Measurements from ENCODE around the gene SLC25A51.

DNA sequence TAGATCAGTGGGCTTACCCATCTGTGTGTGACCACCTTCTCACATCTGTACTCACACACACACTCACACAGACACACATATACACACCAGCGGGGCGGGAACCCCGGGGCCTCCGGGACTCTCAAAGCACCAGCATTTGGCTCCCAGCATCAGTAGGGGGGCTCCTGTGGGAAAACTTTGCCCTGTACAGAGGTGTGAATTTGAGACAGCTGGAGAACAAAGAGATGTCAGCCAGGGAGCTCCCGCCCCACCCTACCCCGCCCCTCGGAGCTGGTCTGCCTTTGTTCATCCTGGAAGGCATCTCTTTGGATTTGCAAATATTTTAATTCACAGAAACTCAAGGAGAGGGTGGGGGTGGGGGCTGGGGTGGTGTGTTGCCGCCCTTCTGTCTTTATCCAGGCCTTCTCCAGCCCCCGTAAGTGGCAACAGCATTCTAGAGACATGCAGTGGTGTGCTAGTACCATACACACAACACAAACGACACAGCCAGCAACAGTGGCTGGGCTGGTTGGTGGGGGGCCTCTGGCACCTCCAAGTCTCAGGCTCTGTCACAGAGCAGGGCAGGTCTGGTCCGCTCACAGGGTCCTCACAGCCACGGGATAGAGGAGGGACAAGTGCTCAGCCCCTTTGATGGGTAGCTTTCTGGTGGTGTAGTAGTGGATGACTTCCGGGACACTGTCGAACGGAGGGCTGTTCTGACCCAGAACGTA is 15.5 kb upstream of the SLC25A51 start:
- TF ChIP-seq, protein P1, sequence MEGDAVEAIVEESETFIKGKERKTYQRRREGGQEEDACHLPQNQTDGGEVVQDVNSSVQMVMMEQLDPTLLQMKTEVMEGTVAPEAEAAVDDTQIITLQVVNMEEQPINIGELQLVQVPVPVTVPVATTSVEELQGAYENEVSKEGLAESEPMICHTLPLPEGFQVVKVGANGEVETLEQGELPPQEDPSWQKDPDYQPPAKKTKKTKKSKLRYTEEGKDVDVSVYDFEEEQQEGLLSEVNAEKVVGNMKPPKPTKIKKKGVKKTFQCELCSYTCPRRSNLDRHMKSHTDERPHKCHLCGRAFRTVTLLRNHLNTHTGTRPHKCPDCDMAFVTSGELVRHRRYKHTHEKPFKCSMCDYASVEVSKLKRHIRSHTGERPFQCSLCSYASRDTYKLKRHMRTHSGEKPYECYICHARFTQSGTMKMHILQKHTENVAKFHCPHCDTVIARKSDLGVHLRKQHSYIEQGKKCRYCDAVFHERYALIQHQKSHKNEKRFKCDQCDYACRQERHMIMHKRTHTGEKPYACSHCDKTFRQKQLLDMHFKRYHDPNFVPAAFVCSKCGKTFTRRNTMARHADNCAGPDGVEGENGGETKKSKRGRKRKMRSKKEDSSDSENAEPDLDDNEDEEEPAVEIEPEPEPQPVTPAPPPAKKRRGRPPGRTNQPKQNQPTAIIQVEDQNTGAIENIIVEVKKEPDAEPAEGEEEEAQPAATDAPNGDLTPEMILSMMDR (IDR thresholded peaks at IDR 0.05) = no peak
- TF ChIP-seq POLR2A (IDR thresholded peaks at IDR 0.05) = no peak
